KMS-11 (cell line): Measurements from ENCODE around the gene ASMTL.

Source experiments
- H2AFZ ChIP-seq: fragments of 200-600 bp; sonication (generic); 2 replicates; pipeline ENCODE4 v1.6.1; 2016; ENCODE audit warnings: antibody characterized with exemption, mixed run types, low read depth
- H3K27ac ChIP-seq: fragments of 200-600 bp; sonication (generic); 2 replicates; pipeline ENCODE4 v1.6.1; 2016; ENCODE audit warnings: mild to moderate bottlenecking, mixed run types
- H3K27me3 ChIP-seq: fragments of 200-600 bp; sonication (generic); 2 replicates; pipeline ENCODE4 v1.6.1; 2017; ENCODE audit warnings: mild to moderate bottlenecking, low read depth, mixed run types, moderate library complexity; ENCODE audit not compliant: insufficient read depth
- H3K36me3 ChIP-seq: fragments of 200-600 bp; sonication (generic); 2 replicates; pipeline ENCODE4 v1.6.1; 2017; ENCODE audit warnings: mild to moderate bottlenecking, mixed run types; ENCODE audit not compliant: insufficient read depth
- H3K4me1 ChIP-seq: fragments of 200-600 bp; sonication (generic); 2 replicates; pipeline ENCODE4 v1.6.1; 2016; ENCODE audit warnings: mild to moderate bottlenecking, low read depth, mixed run types; ENCODE audit not compliant: poor library complexity, severe bottlenecking
- H3K4me2 ChIP-seq: fragments of 200-600 bp; sonication (generic); 2 replicates; pipeline ENCODE4 v1.7.0; 2016; ENCODE audit warnings: mild to moderate bottlenecking, mixed run types
- H3K4me3 ChIP-seq: fragments of 200-600 bp; sonication (generic); IDR thresholded peaks from 2 replicates; pipeline ENCODE4 v1.6.1; 2017; ENCODE audit warnings: low read depth, low read length, mixed read lengths; ENCODE audit not compliant: insufficient read depth
- H3K79me2 ChIP-seq: fragments of 200-600 bp; sonication (generic); 2 replicates; pipeline ENCODE4 v1.6.1; 2016; ENCODE audit warnings: low read depth, mixed run types; ENCODE audit not compliant: insufficient read depth
- H3K9ac ChIP-seq: fragments of 200-600 bp; sonication (generic); 2 replicates; pipeline ENCODE4 v1.6.1; 2016; ENCODE audit warnings: mild to moderate bottlenecking, mixed run types
- H4K20me1 ChIP-seq: fragments of 200-600 bp; sonication (generic); 2 replicates; pipeline ENCODE4 v1.6.1; 2016; ENCODE audit warnings: mild to moderate bottlenecking, mixed run types; ENCODE audit not compliant: insufficient read depth
- CTCF ChIP-seq: fragments of 200-600 bp; sonication (generic); conservative IDR thresholded peaks from 2 replicates; pipeline ENCODE4 v1.6.1; 2017; ENCODE audit warnings: low read depth, mild to moderate bottlenecking, antibody characterized with exemption, low read length, moderate library complexity, mixed read lengths

The ASMTL gene

GRCh38 chrX:1397001-1397400 lies 55.7 kb downstream of the ASMTL start:
- no peak overlapping the region for H3K4me2 ChIP-seq
- no peak for TF ChIP-seq CTCF
- H3K9ac ChIP-seq, result no peak overlapping the region
- no peak overlapping the region for H3K27ac ChIP-seq
- no peaks in the 10 kb centered on the region for H3K79me2 ChIP-seq
- H3K4me1 ChIP-seq, result no peaks in the 10 kb centered on the region
- no peaks in the 10 kb centered on the region for H4K20me1 ChIP-seq
- H3K27me3 ChIP-seq, result no peaks in the 10 kb centered on the region
- no peak overlapping the region for H3K4me3 ChIP-seq
- H3K36me3 ChIP-seq, result no peaks in the 10 kb centered on the region
- H2AFZ ChIP-seq, result no peak overlapping the region

- Histone ChIP-seq H3K9ac (no peak overlapping the region), H3K27me3 (no peaks in the 10 kb centered on the region), H3K4me1 (peaks cover 3% of the 10 kb centered on the region), H3K4me3 (no peak overlapping the region), H3K27ac (no peak overlapping the region), H3K4me2 (no peak overlapping the region), H3K36me3 (no peaks in the 10 kb centered on the region), H4K20me1 (peaks cover 3% of the 10 kb centered on the region; the same call in 1 of the 2 replicates), H2AFZ (no peak overlapping the region), H3K79me2 (peaks cover 8% of the 10 kb centered on the region)
- TF ChIP-seq CTCF, result no peak
Observed at GRCh38 chrX:1395646-1396216, 57.0 kb downstream of the ASMTL start.

- no peak for TF ChIP-seq CTCF
- Histone ChIP-seq H3K79me2 (peaks cover 16% of the 10 kb centered on the region), H3K4me2 (no peak overlapping the region)
Observed at GRCh38 chrX:1394731-1395501, 57.8 kb downstream of the ASMTL start.

GRCh38 chrX:1393871-1394615 lies 58.7 kb downstream of the ASMTL start:
- Histone ChIP-seq H3K4me2 (peak overlapping the region; percentile 45; the same call in 1 of the 2 replicates), H3K27ac (no peak overlapping the region), H3K4me1 (peaks cover 6% of the 10 kb centered on the region), H3K4me3 (no peak overlapping the region), H3K36me3 (no peaks in the 10 kb centered on the region), H2AFZ (no peak overlapping the region), H3K27me3 (no peaks in the 10 kb centered on the region), H3K9ac (no peak overlapping the region), H3K79me2 (peaks cover 25% of the 10 kb centered on the region), H4K20me1 (peaks cover 10% of the 10 kb centered on the region; the same call in 1 of the 2 replicates)
- TF ChIP-seq CTCF, result no peak

More at GRCh38 chrX:1394731-1395501, 57.8 kb downstream of the ASMTL start:
- Histone ChIP-seq H3K9ac (no peak overlapping the region), H4K20me1 (peaks cover 10% of the 10 kb centered on the region; the same call in 1 of the 2 replicates), H3K4me1 (peaks cover 6% of the 10 kb centered on the region), H2AFZ (no peak overlapping the region), H3K27me3 (no peaks in the 10 kb centered on the region), H3K36me3 (no peaks in the 10 kb centered on the region), H3K27ac (no peak overlapping the region), H3K4me3 (no peak overlapping the region)
